Choroid plexus epithelial cell (primary cell): ENCODE measurements around the gene ADAMTS17.

ENCODE experiments used
- DNase-seq: peaks from one replicate; pipeline ENCODE4 v3.0.0-alpha.2; 2010; ENCODE audit warnings: low read depth
- H3K4me3 ChIP-seq: 2 replicates; pipeline ENCODE4 v1.5.1; 2011; ENCODE audit warnings: low read depth, mild to moderate bottlenecking, control low read depth, low read length, moderate library complexity
- TF ChIP-seq, protein P1 (sequence below): conservative IDR thresholded peaks from 2 replicates; pipeline ENCODE4 v1.5.1; 2011; ENCODE audit warnings: low read depth, mild to moderate bottlenecking, control low read depth, inconsistent platforms, low read length, moderate library complexity

Gene ADAMTS17

DNA sequence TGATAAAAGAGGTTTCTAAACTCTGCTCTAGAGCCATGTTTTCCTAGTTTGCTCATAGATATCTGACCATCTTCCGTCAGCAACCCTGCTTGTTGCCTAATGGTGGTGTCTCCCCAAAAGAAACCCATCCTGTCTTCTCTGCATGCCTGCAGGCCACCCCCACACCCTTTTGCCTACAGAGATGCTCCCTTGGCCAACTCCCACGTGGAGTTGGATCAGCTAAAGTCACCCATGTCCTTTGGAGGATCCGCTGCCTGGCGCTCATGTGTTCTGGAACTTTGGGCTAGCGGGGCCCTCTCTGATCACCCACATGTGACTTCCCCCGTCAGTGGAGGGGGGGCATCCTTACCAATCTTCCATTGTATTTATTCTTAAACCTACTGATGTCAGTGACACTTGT lies 185.6 kb downstream of the ADAMTS17 start:
- H3K4me3 ChIP-seq, result no peak overlapping the region
- TF ChIP-seq, protein P1, sequence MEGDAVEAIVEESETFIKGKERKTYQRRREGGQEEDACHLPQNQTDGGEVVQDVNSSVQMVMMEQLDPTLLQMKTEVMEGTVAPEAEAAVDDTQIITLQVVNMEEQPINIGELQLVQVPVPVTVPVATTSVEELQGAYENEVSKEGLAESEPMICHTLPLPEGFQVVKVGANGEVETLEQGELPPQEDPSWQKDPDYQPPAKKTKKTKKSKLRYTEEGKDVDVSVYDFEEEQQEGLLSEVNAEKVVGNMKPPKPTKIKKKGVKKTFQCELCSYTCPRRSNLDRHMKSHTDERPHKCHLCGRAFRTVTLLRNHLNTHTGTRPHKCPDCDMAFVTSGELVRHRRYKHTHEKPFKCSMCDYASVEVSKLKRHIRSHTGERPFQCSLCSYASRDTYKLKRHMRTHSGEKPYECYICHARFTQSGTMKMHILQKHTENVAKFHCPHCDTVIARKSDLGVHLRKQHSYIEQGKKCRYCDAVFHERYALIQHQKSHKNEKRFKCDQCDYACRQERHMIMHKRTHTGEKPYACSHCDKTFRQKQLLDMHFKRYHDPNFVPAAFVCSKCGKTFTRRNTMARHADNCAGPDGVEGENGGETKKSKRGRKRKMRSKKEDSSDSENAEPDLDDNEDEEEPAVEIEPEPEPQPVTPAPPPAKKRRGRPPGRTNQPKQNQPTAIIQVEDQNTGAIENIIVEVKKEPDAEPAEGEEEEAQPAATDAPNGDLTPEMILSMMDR, result no peak
- DNase-seq, result no peak

DNA sequence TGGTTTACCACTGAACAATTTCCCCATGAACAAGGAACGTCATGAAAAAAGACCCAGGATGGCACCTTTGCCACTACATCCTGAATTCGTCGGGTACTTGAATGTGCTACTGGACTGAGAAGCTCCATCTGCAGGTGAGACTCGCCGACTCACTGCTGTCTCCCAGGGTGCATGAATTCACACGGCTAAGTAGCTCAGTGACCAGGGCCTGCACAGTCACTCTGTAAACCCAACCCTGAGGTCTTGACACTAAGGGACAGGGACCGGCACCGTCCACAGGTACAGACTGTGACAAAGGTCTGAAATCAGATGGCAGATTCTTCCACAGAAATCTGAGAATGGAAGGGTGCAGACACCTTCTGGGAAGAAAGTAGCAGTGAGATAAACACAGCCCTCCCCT lies 187.4 kb downstream of the ADAMTS17 start:
- TF ChIP-seq, protein P1, result no peak
- H3K4me3 ChIP-seq, result no peak overlapping the region
- no peak for DNase-seq

- DNase-seq, result no peak
- H3K4me3 ChIP-seq, result no peak overlapping the region
- TF ChIP-seq, protein P1, result no peak
Measured at GRCh38 chr15:100152463-100152862, 189.3 kb downstream of the ADAMTS17 start.

DNA sequence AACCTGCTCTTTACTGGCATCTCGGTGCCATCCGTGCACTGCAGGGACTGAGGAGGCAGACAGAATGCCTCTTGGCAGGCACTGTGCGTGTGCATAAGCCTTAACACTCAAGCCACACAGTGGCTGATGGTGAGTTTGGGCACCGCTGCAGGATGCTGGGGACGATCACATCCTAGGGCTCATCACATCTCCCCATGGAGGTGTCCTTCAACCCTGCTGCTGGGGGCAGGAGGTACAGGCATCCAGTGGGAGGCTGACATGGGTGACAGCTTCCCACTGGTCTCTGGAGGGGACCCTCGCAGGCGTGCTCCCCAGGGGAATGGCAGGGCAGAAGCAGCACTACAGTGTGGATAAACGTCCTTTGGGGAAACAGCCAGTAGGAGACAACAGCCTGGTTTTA lies 190.9 kb downstream of the ADAMTS17 start:
- no peak for DNase-seq
- TF ChIP-seq, protein P1, result no peak
- no peak overlapping the region for H3K4me3 ChIP-seq

GRCh38 chr15:100147828-100148227 lies 193.9 kb downstream of the ADAMTS17 start:
- DNase-seq, result peak; percentile 10
- TF ChIP-seq, protein P1, result no peak

GRCh38 chr15:100143378-100143777 lies 198.4 kb downstream of the ADAMTS17 start:
- DNase-seq, result no peak
- TF ChIP-seq, protein P1, result no peak
- no peak overlapping the region for H3K4me3 ChIP-seq

More at GRCh38 chr15:100147828-100148227, 193.9 kb downstream of the ADAMTS17 start:
- no peak overlapping the region for H3K4me3 ChIP-seq

DNA sequence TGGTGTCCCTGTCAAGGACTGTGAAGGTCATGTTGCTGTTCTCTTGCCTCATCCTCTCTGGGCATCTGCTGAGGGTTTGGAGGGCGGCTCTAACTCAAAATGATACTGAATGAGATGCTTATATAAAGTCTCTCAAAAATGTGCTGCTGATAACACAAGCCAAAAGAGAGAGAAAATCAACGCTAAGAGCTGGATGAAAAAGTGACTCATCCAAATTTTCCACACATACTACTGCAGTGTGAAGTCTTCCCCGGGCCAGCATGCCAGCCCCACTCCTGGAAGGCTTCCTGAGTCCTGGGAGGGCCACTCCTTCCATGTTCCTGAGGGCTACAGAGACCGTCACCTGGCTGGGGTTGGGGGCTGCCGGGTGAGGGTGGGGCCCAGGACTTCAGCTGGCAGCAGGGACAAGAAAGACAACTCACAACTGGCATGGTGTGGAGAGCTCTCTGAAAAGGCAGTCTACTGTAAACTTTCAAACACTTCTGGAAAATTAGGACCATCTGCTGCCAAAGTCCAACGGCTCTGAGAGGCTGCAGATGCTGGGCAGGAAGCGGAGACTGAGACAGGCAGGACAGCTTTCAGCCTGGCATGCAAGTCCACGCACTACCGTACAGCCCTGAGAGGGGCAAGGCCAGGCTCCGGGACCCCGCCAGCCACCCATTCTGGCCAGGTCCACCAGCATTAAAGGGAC lies 200.3 kb downstream of the ADAMTS17 start:
- H3K4me3 ChIP-seq, result no peak overlapping the region
- peak; percentile 11 for DNase-seq
- TF ChIP-seq, protein P1, result no peak
